AG09309 (cell line): ENCODE measurements around the gene NDUFS2.

Source experiments
- DNase-seq: peaks from one replicate; pipeline ENCODE4 v3.0.0-alpha.2; 2010; ENCODE audit warnings: low read depth
- H3K4me3 ChIP-seq: 2 replicates; pipeline ENCODE4 v1.5.1; 2011; ENCODE audit warnings: mild to moderate bottlenecking, low read depth, low read length, moderate library complexity; ENCODE audit not compliant: control insufficient read depth
- CTCF ChIP-seq: IDR thresholded peaks from 2 replicates; pipeline ENCODE4 v1.5.1; 2011; ENCODE audit warnings: mild to moderate bottlenecking, low read depth, low read length, inconsistent platforms; ENCODE audit not compliant: insufficient read depth, control insufficient read depth; ENCODE audit errors: missing control alignments

The NDUFS2 gene

DNA sequence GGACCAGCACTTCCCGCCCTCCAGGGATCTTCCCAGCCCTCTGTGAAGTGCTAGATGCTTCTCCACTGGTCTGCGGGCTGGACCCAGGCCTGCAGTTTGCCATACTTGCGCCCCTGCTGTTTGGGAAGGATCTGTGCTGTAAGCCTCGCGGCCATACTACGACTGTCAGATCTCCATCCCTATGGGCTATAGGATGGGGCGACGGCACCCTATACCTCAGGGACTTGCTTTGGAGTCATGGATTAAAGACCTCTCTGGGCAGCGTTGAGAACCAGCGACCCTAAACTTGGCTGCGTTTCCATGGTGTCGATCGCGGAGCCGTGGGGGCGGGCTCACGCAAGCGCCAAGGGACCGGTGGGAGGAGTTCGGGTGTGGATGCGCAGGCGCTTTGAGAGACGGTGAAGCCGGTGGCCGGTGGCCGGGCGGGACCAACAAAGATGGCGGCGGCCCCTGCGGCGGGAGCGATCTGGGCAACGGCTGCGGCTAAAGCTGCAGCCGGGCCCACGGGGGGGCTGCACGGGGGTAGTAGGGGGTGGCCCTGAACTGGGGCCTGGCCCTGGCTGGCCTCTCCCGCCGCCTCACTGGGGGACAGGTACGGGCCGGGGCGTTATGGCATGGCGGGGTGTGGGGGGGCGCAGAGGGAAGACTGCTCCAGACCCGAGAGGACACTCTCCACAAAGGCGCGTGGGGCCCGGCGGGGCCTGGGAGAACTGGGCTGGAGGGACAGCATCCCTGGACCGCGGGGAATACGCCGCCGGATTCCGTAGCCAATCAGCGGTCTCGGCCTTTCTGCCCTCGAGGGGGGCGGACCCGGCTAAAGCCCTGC is 42.9 kb upstream of the NDUFS2 start, which contains the start of gene USP21:
Gene USP21, plus strand, starts transcription at position 414 of the 826 bp plus-strand sequence. CDS start 1,141 bp downstream, outside the sequence.
- DNase-seq, result no peak
- peak within 1 kb of the TSS; percentile 92 for H3K4me3 ChIP-seq
- TF ChIP-seq CTCF, result peak; percentile 49

GRCh38 chr1:161159913-161160243 is 42.3 kb upstream of the NDUFS2 start:
- H3K4me3 ChIP-seq, result peak overlapping the region; percentile 92
- no peak for DNase-seq
- no peak for TF ChIP-seq CTCF

DNA sequence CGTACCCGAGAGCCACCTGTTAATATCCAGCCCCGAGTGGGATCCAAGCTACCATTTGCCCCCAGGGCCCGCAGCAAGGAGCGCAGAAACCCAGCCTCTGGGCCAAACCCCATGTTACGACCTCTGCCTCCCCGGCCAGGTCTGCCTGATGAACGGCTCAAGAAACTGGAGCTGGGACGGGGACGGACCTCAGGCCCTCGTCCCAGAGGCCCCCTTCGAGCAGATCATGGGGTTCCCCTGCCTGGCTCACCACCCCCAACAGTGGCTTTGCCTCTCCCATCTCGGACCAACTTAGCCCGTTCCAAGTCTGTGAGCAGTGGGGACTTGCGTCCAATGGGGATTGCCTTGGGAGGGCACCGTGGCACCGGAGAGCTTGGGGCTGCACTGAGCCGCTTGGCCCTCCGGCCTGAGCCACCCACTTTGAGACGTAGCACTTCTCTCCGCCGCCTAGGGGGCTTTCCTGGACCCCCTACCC is 41.5 kb upstream of the NDUFS2 start:
- no peak overlapping the region for H3K4me3 ChIP-seq
- no peak for TF ChIP-seq CTCF

GRCh38 chr1:161161652-161162051 is 40.5 kb upstream of the NDUFS2 start:
- DNase-seq, result no peak
- H3K4me3 ChIP-seq, result no peak overlapping the region
- no peak for TF ChIP-seq CTCF

More for the DNA sequence above, 41.5 kb upstream of the NDUFS2 start:
- DNase-seq, result no peak

DNA sequence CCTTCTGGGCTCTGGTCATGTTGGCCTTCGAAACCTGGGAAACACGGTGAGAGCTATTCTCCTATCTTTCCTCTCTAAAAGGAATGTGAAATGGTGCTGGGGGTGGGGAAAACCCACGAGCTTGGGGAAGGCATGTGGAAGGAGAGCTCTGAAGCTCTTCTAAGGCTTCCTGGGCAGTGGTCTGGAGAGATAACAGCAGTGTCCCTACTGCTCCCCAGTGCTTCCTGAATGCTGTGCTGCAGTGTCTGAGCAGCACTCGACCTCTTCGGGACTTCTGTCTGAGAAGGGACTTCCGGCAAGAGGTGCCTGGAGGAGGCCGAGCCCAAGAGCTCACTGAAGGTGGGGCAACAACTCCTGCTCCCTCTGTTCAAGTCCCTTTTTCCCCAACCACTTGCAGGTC is 40.1 kb upstream of the NDUFS2 start:
- no peak for DNase-seq
- H3K4me3 ChIP-seq, result no peak overlapping the region

DNA sequence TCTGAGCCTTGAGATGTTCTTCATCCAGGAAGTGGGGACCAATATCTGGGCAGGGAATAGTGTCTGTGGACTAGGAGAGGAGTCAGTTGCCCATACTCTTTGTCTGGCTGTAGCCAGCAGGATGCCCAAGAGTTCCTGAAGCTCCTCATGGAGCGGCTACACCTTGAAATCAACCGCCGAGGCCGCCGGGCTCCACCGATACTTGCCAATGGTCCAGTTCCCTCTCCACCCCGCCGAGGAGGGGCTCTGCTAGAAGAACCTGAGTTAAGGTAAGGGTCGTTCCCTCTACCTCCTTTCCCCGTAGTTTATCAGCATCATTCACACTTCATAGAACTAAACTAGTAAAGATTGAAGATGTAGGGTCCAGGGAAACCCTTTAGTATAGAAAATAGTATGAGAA is 39.4 kb upstream of the NDUFS2 start:
- TF ChIP-seq CTCF, result no peak
- no peak overlapping the region for H3K4me3 ChIP-seq
- no peak for DNase-seq

More for the DNA sequence above, 40.1 kb upstream of the NDUFS2 start:
- no peak for TF ChIP-seq CTCF

- no peak overlapping the region for H3K4me3 ChIP-seq
- DNase-seq, result no peak
- TF ChIP-seq CTCF, result no peak
Observed at GRCh38 chr1:161163793-161164192, 38.4 kb upstream of the NDUFS2 start.
